ENCODE results near the gene CCDC24. TPM values are rescaled to one million over a fixed set of nuclear protein-coding genes. Genes with fewer than 3 reads are reported as not detected.

Gene CCDC24
- total RNA-seq, 1 donor from 2014 or later = 12.4 TPM

DNA sequence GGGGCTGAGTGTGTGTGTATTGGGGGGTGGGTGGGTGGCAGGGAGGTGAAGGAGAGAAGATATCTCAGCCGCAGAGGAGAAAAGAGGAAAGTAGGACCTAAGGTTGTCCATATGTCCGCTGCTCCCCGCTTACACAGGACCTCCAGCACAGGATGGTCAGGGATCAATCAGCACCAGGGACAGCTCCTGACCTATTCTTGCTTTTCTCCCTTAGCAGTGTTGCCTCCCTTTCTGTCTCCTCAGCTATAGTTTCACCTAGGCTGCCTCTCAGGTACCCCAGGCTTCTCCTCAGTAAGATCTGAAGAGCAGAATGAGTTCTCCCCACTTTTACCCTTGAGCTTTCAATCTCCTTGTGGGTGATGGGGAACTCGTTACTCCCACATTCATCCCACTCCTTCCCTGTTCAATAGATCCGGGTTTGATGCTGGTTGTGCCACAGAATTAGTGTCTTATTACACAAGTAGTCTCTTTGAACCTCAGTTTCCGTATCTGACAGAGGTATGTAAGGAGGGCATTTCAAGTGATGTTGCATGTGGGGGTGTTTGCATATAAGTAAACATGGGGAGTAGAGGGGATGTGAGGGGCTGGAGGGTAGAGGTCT is 23.0 kb upstream of the CCDC24 start:
- Mint-ChIP-seq H3K36me3 (peaks cover 13% of the 10 kb centered on the region), H3K4me1 (peaks cover 15% of the 10 kb centered on the region), H3K4me3 (no peak overlapping the region), H3K27me3 (ENCODE audit: low read depth) (no peaks in the 10 kb centered on the region), H3K9me3 (peaks cover 11% of the 10 kb centered on the region), H3K27ac (no peak overlapping the region)
- TF ChIP-seq, protein P1, sequence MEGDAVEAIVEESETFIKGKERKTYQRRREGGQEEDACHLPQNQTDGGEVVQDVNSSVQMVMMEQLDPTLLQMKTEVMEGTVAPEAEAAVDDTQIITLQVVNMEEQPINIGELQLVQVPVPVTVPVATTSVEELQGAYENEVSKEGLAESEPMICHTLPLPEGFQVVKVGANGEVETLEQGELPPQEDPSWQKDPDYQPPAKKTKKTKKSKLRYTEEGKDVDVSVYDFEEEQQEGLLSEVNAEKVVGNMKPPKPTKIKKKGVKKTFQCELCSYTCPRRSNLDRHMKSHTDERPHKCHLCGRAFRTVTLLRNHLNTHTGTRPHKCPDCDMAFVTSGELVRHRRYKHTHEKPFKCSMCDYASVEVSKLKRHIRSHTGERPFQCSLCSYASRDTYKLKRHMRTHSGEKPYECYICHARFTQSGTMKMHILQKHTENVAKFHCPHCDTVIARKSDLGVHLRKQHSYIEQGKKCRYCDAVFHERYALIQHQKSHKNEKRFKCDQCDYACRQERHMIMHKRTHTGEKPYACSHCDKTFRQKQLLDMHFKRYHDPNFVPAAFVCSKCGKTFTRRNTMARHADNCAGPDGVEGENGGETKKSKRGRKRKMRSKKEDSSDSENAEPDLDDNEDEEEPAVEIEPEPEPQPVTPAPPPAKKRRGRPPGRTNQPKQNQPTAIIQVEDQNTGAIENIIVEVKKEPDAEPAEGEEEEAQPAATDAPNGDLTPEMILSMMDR (IDR thresholded peaks at IDR 0.05; ENCODE audit: unreplicated experiment) = no peak
- DNase-seq (ENCODE audit: low spot score in 2 of 2, unreplicated experiment in 2 of 2) = no peak

DNA sequence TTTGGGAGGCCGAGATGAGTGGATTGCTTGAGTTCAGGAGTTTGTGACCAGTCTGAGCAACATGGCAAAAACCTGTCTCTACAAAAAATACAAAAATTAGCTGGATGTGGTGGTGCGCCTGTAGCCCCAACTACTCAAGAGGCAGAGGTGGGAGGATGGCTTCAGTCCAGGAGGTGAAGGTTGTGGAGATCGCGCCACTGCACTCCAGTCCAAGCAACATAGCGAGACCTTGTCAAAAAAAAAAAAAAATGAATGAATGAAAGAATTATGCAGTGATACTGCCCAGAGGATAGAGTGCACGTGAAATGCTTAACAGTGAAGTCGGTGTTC is 22.0 kb upstream of the CCDC24 start:
- Mint-ChIP-seq H3K27ac (no peak overlapping the region), H3K4me3 (peak overlapping the region; percentile 96), H3K27me3 (ENCODE audit: low read depth) (no peaks in the 10 kb centered on the region), H3K36me3 (peaks cover 13% of the 10 kb centered on the region), H3K4me1 (peaks cover 22% of the 10 kb centered on the region), H3K9me3 (peaks cover 11% of the 10 kb centered on the region)
- TF ChIP-seq, protein P1 (IDR thresholded peaks at IDR 0.05; ENCODE audit: unreplicated experiment) = no peak
- no peak for DNase-seq (ENCODE audit: low spot score in 2 of 2, unreplicated experiment in 2 of 2)

DNA sequence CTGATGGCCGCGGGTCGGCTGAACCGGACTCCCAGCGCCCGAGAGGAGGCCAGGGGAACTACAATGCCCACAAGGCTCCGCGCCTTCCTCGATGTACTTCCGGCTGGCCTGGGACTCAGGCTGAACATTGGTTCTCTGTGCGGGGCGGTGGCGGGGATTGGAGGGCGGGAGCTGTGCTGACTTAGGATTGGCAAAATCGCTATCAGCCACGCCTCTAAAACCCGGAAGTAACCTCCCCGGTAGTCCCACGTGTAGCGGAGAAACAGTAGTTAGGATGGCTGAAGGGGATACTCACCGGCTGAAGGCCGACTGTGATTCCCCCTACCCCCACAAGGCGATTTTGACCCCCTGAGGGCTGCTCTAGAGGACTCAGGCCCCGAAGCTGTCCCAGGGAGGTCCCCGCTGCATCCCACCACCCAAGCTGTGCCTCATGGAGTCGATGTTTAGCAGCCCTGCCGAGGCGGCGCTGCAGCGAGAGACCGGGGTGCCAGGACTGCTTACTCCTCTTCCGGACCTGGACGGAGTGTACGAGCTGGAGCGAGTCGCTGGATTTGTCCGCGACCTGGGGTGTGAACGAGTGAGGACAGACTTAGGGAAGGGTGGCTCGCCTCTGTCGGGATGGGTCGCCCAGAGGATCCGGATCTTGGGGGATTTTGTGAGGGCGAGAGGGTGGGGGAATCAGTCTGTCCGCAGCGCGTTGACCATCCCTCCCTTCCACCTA is 21.5 kb upstream of the CCDC24 start, which contains the start of gene DPH2:
Gene DPH2, plus strand, starts transcription at position 265 of the 721 bp plus-strand sequence. Its CDS starts 166 bp downstream, at position 431.
- Mint-ChIP-seq H3K27me3 (ENCODE audit: low read depth) (no peaks in the 10 kb centered on the region), H3K4me1 (peaks cover 22% of the 10 kb centered on the region), H3K4me3 (peak within 1 kb of the TSS; percentile 96), H3K9me3 (peaks cover 11% of the 10 kb centered on the region), H3K36me3 (peaks cover 13% of the 10 kb centered on the region), H3K27ac (peak within 1 kb of the TSS; percentile 88)
- TF ChIP-seq, protein P1 (IDR thresholded peaks at IDR 0.05; ENCODE audit: unreplicated experiment) = no peak
- DNase-seq (ENCODE audit: low spot score in 2 of 2, unreplicated experiment in 2 of 2) = peak; percentile 87 to 91

DNA sequence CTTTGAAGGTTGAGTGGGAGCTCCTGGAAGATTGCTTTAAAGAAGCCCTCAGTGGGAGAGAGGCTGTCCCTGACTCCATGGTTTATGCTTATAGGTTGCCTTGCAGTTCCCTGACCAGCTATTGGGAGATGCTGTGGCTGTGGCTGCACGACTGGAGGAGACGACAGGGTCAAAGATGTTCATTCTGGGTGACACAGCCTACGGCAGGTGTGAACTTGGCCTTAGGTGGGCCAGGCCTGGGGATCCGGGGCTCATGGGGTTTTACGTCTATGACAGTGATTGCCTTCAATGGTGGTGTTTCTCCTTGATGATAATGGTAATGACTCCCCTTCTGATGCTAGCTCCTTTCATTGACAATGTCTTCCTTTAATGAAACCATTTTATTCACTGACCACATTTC is 20.9 kb upstream of the CCDC24 start:
- Mint-ChIP-seq H3K4me3 (peak overlapping the region; percentile 96), H3K36me3 (peaks cover 13% of the 10 kb centered on the region), H3K27ac (peak overlapping the region; percentile 88), H3K9me3 (peaks cover 11% of the 10 kb centered on the region), H3K4me1 (peaks cover 24% of the 10 kb centered on the region), H3K27me3 (ENCODE audit: low read depth) (no peaks in the 10 kb centered on the region)
- no peak for DNase-seq (ENCODE audit: low spot score in 2 of 2, unreplicated experiment in 2 of 2)
- TF ChIP-seq, protein P1 (IDR thresholded peaks at IDR 0.05; ENCODE audit: unreplicated experiment) = no peak

- no peak for DNase-seq (ENCODE audit: low spot score in 2 of 2, unreplicated experiment in 2 of 2)
- Mint-ChIP-seq H3K4me3 (peak overlapping the region; percentile 96), H3K27me3 (ENCODE audit: low read depth) (no peaks in the 10 kb centered on the region), H3K36me3 (peaks cover 13% of the 10 kb centered on the region), H3K9me3 (peaks cover 11% of the 10 kb centered on the region), H3K27ac (no peak overlapping the region), H3K4me1 (peaks cover 29% of the 10 kb centered on the region)
- TF ChIP-seq, protein P1 (IDR thresholded peaks at IDR 0.05; ENCODE audit: unreplicated experiment) = no peak
Measured at GRCh38 chr1:43970911-43971310, 20.5 kb upstream of the CCDC24 start.
